Measurements from ENCODE around the gene AQP12A.

GRCh38 chr2:240649331-240649730 is 42.3 kb upstream of the AQP12A start:
- TF ChIP-seq CTCF (optimal IDR thresholded peaks at IDR 0.05 in 1 of 3, IDR thresholded peaks at IDR 0.05 in 1 of 3, conservative IDR thresholded peaks at IDR 0.05 in 1 of 3; ENCODE audit: extremely low read depth in 1 of 3, insufficient read depth in 2 of 3, low read length in 3 of 3): no peak
- TF ChIP-seq EZH2 (IDR thresholded peaks at IDR 0.05; ENCODE audit: low read length): no peak
